SH-SY5Y (cell line): ENCODE results near the gene OTUD1.

Experiments used
- GATA2 ChIP-seq: IDR thresholded peaks from 2 replicates; pipeline ENCODE4 v1.6.1; 2011; ENCODE audit warnings: mild to moderate bottlenecking, low read depth, low read length
- GATA3 ChIP-seq: IDR thresholded peaks from 2 replicates; pipeline ENCODE4 v1.6.1; 2011; ENCODE audit warnings: low read depth, mild to moderate bottlenecking, low read length, moderate library complexity

DNA sequence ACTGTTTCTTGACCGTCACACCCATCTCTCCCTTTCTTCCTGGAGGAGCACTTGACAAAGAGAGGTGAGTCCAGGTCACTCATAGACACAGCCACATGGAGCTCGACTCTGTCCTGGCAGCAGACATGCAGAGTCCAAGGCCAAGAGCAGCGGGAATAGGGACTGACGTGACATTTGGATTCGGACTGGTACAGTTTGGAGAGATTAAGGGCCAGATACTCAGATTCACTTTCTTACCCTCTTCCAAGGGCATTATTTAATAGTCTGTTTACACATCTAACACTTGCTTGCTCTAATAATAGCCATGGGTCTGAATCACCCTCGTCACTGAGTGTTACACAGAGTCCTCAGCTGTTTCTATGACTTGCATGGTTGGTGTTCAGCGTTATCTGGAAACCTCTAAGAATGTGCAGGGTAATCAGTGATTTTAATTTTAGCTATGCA lies 39.2 kb upstream of the OTUD1 start:
- TF ChIP-seq GATA2: no peak
- no peak for TF ChIP-seq GATA3
